BJ (cell line): Measurements from ENCODE around the gene ELOVL1. TPM values are rescaled to one million over a fixed set of nuclear protein-coding genes. Genes with fewer than 3 reads are reported as not detected.

Experiments
- CTCF ChIA-PET: fragments of 350-600 bp; formaldehyde crosslinking; extraction: SDS; loops from one replicate; lab custom pipeline; 2021; ENCODE audit warnings: antibody characterized with exemption, inconsistent platforms; lab: Yijun Ruan, JAX
- POLR2A ChIA-PET: fragments of 300-600 bp; sonication (Branson Sonifier 250); formaldehyde crosslinking; extraction: SDS; loops from one replicate; lab custom pipeline; 2021; ENCODE audit warnings: antibody characterized with exemption; lab: Charles Lee
- DNase-seq: peaks from one replicate; pipeline ENCODE4 v3.0.0-alpha.2; 2011; ENCODE audit warnings: low read depth
- H3K27me3 ChIP-seq: 2 replicates; pipeline ENCODE4 v1.6.0; 2011; ENCODE audit warnings: low read length; ENCODE audit not compliant: control insufficient read depth, insufficient read depth
- H3K36me3 ChIP-seq: 2 replicates; pipeline ENCODE4 v1.5.1; 2011; ENCODE audit warnings: low read length; ENCODE audit not compliant: control insufficient read depth, insufficient read depth
- H3K4me3 ChIP-seq: 2 replicates; pipeline ENCODE4 v1.5.1; 2011; ENCODE audit warnings: low read depth, mild to moderate bottlenecking, control low read depth, low read length
- CTCF ChIP-seq: IDR thresholded peaks from 2 replicates; pipeline ENCODE4 v1.5.1; 2011; ENCODE audit warnings: low read depth, mild to moderate bottlenecking, control low read depth, inconsistent platforms, low read length, moderate library complexity; ENCODE audit not compliant: insufficient read depth
- polyA plus RNA-seq: library from polyadenylated mRNA; depleted of rRNA; stranded (reverse); fragments of >200 nt; gene quantifications from 2 replicates; pipeline ENCODE4 v1.2.3, GENCODE V29; 2011

ELOVL1 gene
- polyA plus RNA-seq, 1 experiment = 287 TPM

GRCh38 chr1:43321331-43321891 is 46.4 kb downstream of the ELOVL1 start:
- TF ChIP-seq CTCF = no peak
- ChIA-PET POLR2A (no interaction called here), CTCF (interaction anchor here (1.1 kb wide), 1 partner anchor 27 kb away, joined by 3 read pairs; no protein-coding TSS in a partner anchor)
- Histone ChIP-seq H3K4me3 (no peak overlapping the region), H3K27me3 (no peaks in the 10 kb centered on the region), H3K36me3 (no peaks in the 10 kb centered on the region)
- no peak for DNase-seq

GRCh38 chr1:43319766-43320165 is 48.0 kb downstream of the ELOVL1 start:
- no peak for DNase-seq
- POLR2A ChIA-PET = no interaction called here
- H3K27me3 ChIP-seq = no peaks in the 10 kb centered on the region
- no peak overlapping the region for H3K4me3 ChIP-seq
- CTCF ChIA-PET = interaction anchor here (0.8 kb wide), 1 partner anchor 13 kb away, joined by 4 read pairs; no protein-coding TSS in a partner anchor
- no peaks in the 10 kb centered on the region for H3K36me3 ChIP-seq
- no peak for TF ChIP-seq CTCF

GRCh38 chr1:43319288-43319687 is 48.5 kb downstream of the ELOVL1 start:
- CTCF ChIA-PET = no interaction called here
- Histone ChIP-seq H3K4me3 (no peak overlapping the region), H3K36me3 (no peaks in the 10 kb centered on the region), H3K27me3 (no peaks in the 10 kb centered on the region)
- no peak for TF ChIP-seq CTCF
- POLR2A ChIA-PET = no interaction called here
- DNase-seq = no peak

- no peak overlapping the region for H3K4me3 ChIP-seq
- DNase-seq = no peak
- POLR2A ChIA-PET = no interaction called here
- no peaks in the 10 kb centered on the region for H3K27me3 ChIP-seq
- CTCF ChIA-PET = interaction anchor here (0.6 kb wide), 1 partner anchor 12 kb away, joined by 3 read pairs; no protein-coding TSS in a partner anchor
- no peak for TF ChIP-seq CTCF
- no peaks in the 10 kb centered on the region for H3K36me3 ChIP-seq
Measured at GRCh38 chr1:43318831-43319230, 49.0 kb downstream of the ELOVL1 start.

- no peaks in the 10 kb centered on the region for H3K27me3 ChIP-seq
- ChIA-PET POLR2A (no interaction called here), CTCF (interaction anchor here (0.6 to 1.3 kb wide), 2 partner anchors 8 to 11 kb away, joined by 3 read pairs; no protein-coding TSS in a partner anchor)
- TF ChIP-seq CTCF = no peak
- DNase-seq = no peak
- no peaks in the 10 kb centered on the region for H3K36me3 ChIP-seq
- no peak overlapping the region for H3K4me3 ChIP-seq
Measured at GRCh38 chr1:43317817-43318471, 49.9 kb downstream of the ELOVL1 start.
